RPMI7951 (cell line): ENCODE data around the gene SETD4. TPM values are rescaled to one million over a fixed set of nuclear protein-coding genes. Genes with fewer than 3 reads are reported as not detected.
"Not testable (repeated sequence)": the region's sequence is repeated elsewhere in the genome, so short reads cannot be mapped to it uniquely, and the experiment has no call there.

Experiments
- DNase-seq: peaks from one replicate; pipeline ENCODE4 v3.0.0-alpha.2; 2012; ENCODE audit warnings: low read depth
- total RNA-seq: library from RNA; depleted of rRNA; stranded (reverse); fragments of >200 nt; shearing (Covaris generic); gene quantifications from 2 replicates; pipeline ENCODE4 v1.2.3, GENCODE V29; 2014; rRNA removed

Gene SETD4
- total RNA-seq, result 13.8 and 14.4 TPM in 2 replicates

GRCh38 chr21:36060159-36060921 lies at the start of gene SETD4:
TSS of gene SETD4 (minus strand) at chr21:36060526. CDS start at chr21:36058888, 1,638 bp downstream.
- peak; percentile 91 for DNase-seq

GRCh38 chr21:36109868-36110267 lies 49.5 kb upstream of the SETD4 start:
- no peak for DNase-seq

- no peak for DNase-seq
These were observed 45.1 kb upstream of the SETD4 start for GRCh38 chr21:36105327-36105842.

- peak; percentile 35 for DNase-seq
These were observed 44.3 kb upstream of the SETD4 start for GRCh38 chr21:36104317-36105300.

GRCh38 chr21:36103434-36103833 lies 43.1 kb upstream of the SETD4 start:
- no peak for DNase-seq

- no peak for DNase-seq
These were observed 40.8 kb upstream of the SETD4 start for GRCh38 chr21:36100971-36101641.

- DNase-seq, result not testable (repeated sequence)
These were observed 39.4 kb upstream of the SETD4 start for GRCh38 chr21:36099695-36100211.

- DNase-seq, result no peak
These were observed 38.7 kb upstream of the SETD4 start for GRCh38 chr21:36099000-36099399.

GRCh38 chr21:36098182-36098532 lies 37.8 kb upstream of the SETD4 start:
- no peak for DNase-seq

- peak; percentile 82 for DNase-seq
These were observed 37.3 kb upstream of the SETD4 start for GRCh38 chr21:36097427-36098181.

- DNase-seq, result peak; percentile 5
These were observed 36.3 kb upstream of the SETD4 start for GRCh38 chr21:36096398-36097290.

- no peak for DNase-seq
These were observed 33.2 kb upstream of the SETD4 start for GRCh38 chr21:36093512-36093911.

GRCh38 chr21:36092681-36093080 lies 32.4 kb upstream of the SETD4 start:
- DNase-seq, result peak; percentile 3

GRCh38 chr21:36089946-36090345 lies 29.6 kb upstream of the SETD4 start:
- no peak for DNase-seq

GRCh38 chr21:36087362-36088138 lies 27.2 kb upstream of the SETD4 start:
- peak; percentile 28 for DNase-seq

GRCh38 chr21:36082237-36082664 lies 21.9 kb upstream of the SETD4 start:
- DNase-seq, result no peak

GRCh38 chr21:36080386-36080785 lies 20.1 kb upstream of the SETD4 start:
- DNase-seq, result no peak

GRCh38 chr21:36079671-36080070 lies 19.3 kb upstream of the SETD4 start:
- DNase-seq, result no peak
